ENCODE data around the gene MTSS2. TPM values are rescaled to one million over a fixed set of nuclear protein-coding genes. Genes with fewer than 3 reads are reported as not detected.

The MTSS2 gene
- total RNA-seq, 1 donor from 2014 or later: 38.3 TPM

- no peak overlapping the region for H3K27ac Mint-ChIP-seq (ENCODE audit: unreplicated experiment)
- H3K27me3 Mint-ChIP-seq (ENCODE audit: low read depth, unreplicated experiment): no peaks in the 10 kb centered on the region
- Histone ChIP-seq H2AFZ (ENCODE audit: low read depth, low read length) (no peak overlapping the region), H3K9ac (ENCODE audit: low read length) (no peak overlapping the region), H3K9me3 (ENCODE audit: insufficient read depth, low read depth, low read length) (no peaks in the 10 kb centered on the region), H3K36me3 (ENCODE audit: insufficient read depth, low read length) (peaks cover 5% of the 10 kb centered on the region), H3K4me1 (ENCODE audit: insufficient read depth, low read length) (no peaks in the 10 kb centered on the region), H4K20me1 (ENCODE audit: insufficient read depth, low read length) (no peaks in the 10 kb centered on the region), H3K4me2 (ENCODE audit: low read length) (no peak overlapping the region), H3K4me3 (ENCODE audit: insufficient read depth, low read depth, low read length) (no peak overlapping the region), H3K27ac (ENCODE audit: low read depth, low read length) (no peak overlapping the region), H3K79me2 (ENCODE audit: insufficient read depth, low read length) (no peaks in the 10 kb centered on the region), H3K27me3 (ENCODE audit: insufficient read depth, low read length) (no peaks in the 10 kb centered on the region)
- FAIRE-seq (no peak), DNase-seq (ENCODE audit: low read depth) (no peak)
- H3K36me3 Mint-ChIP-seq (ENCODE audit: low read depth, unreplicated experiment): peaks cover 25% of the 10 kb centered on the region
- H3K4me1 Mint-ChIP-seq (ENCODE audit: low read depth, unreplicated experiment): peaks cover 5% of the 10 kb centered on the region
- H3K9me3 Mint-ChIP-seq (ENCODE audit: unreplicated experiment): no peaks in the 10 kb centered on the region
- TF ChIP-seq CTCF (IDR thresholded peaks at IDR 0.05; ENCODE audit: insufficient read depth, low read depth, low read length) (no peak), EZH2 (IDR thresholded peaks at IDR 0.05; ENCODE audit: insufficient read depth, low read length) (no peak)
- H3K4me3 Mint-ChIP-seq (ENCODE audit: unreplicated experiment): no peak overlapping the region
These were observed 43.4 kb upstream of the MTSS2 start for GRCh38 chr16:70729292-70729691.

GRCh38 chr16:70728150-70728549, 42.3 kb upstream of the MTSS2 start:
- H3K4me3 Mint-ChIP-seq (ENCODE audit: unreplicated experiment): no peak overlapping the region
- Histone ChIP-seq H2AFZ (ENCODE audit: low read depth, low read length) (no peak overlapping the region), H3K4me2 (ENCODE audit: low read length) (no peak overlapping the region), H4K20me1 (ENCODE audit: insufficient read depth, low read length) (no peaks in the 10 kb centered on the region), H3K9ac (ENCODE audit: low read length) (no peak overlapping the region), H3K27me3 (ENCODE audit: insufficient read depth, low read length) (no peaks in the 10 kb centered on the region), H3K9me3 (ENCODE audit: insufficient read depth, low read depth, low read length) (no peaks in the 10 kb centered on the region), H3K4me1 (ENCODE audit: insufficient read depth, low read length) (no peaks in the 10 kb centered on the region), H3K79me2 (ENCODE audit: insufficient read depth, low read length) (no peaks in the 10 kb centered on the region), H3K4me3 (ENCODE audit: insufficient read depth, low read depth, low read length) (no peak overlapping the region), H3K36me3 (ENCODE audit: insufficient read depth, low read length) (peaks cover 5% of the 10 kb centered on the region), H3K27ac (ENCODE audit: low read depth, low read length) (no peak overlapping the region)
- TF ChIP-seq EZH2 (IDR thresholded peaks at IDR 0.05; ENCODE audit: insufficient read depth, low read length) (no peak), CTCF (IDR thresholded peaks at IDR 0.05; ENCODE audit: insufficient read depth, low read depth, low read length) (no peak)
- no peaks in the 10 kb centered on the region for H3K27me3 Mint-ChIP-seq (ENCODE audit: low read depth, unreplicated experiment)
- H3K4me1 Mint-ChIP-seq (ENCODE audit: low read depth, unreplicated experiment): peaks cover 5% of the 10 kb centered on the region
- FAIRE-seq: no peak
- no peak overlapping the region for H3K27ac Mint-ChIP-seq (ENCODE audit: unreplicated experiment)
- no peaks in the 10 kb centered on the region for H3K9me3 Mint-ChIP-seq (ENCODE audit: unreplicated experiment)
- peaks cover 27% of the 10 kb centered on the region for H3K36me3 Mint-ChIP-seq (ENCODE audit: low read depth, unreplicated experiment)
- no peak for DNase-seq (ENCODE audit: low read depth)

GRCh38 chr16:70726892-70727361, 41.1 kb upstream of the MTSS2 start:
- H3K9ac ChIP-seq (ENCODE audit: low read length): no peak overlapping the region
- H3K27me3 Mint-ChIP-seq (ENCODE audit: low read depth, unreplicated experiment): no peaks in the 10 kb centered on the region
- no peak overlapping the region for H3K27ac Mint-ChIP-seq (ENCODE audit: unreplicated experiment)
- no peaks in the 10 kb centered on the region for H3K9me3 ChIP-seq (ENCODE audit: insufficient read depth, low read depth, low read length)
- no peak for TF ChIP-seq CTCF (IDR thresholded peaks at IDR 0.05; ENCODE audit: insufficient read depth, low read depth, low read length)
- no peak for TF ChIP-seq EZH2 (IDR thresholded peaks at IDR 0.05; ENCODE audit: insufficient read depth, low read length)
- H3K4me1 Mint-ChIP-seq (ENCODE audit: low read depth, unreplicated experiment): peaks cover 5% of the 10 kb centered on the region
- no peaks in the 10 kb centered on the region for H3K79me2 ChIP-seq (ENCODE audit: insufficient read depth, low read length)
- no peak overlapping the region for H3K4me3 Mint-ChIP-seq (ENCODE audit: unreplicated experiment)
- H3K4me3 ChIP-seq (ENCODE audit: insufficient read depth, low read depth, low read length): no peak overlapping the region
- peaks cover 5% of the 10 kb centered on the region for H3K36me3 ChIP-seq (ENCODE audit: insufficient read depth, low read length)
- no peak for FAIRE-seq
- H4K20me1 ChIP-seq (ENCODE audit: insufficient read depth, low read length): no peaks in the 10 kb centered on the region
- H3K36me3 Mint-ChIP-seq (ENCODE audit: low read depth, unreplicated experiment): peaks cover 29% of the 10 kb centered on the region
- H3K4me2 ChIP-seq (ENCODE audit: low read length): no peak overlapping the region
- no peak overlapping the region for H2AFZ ChIP-seq (ENCODE audit: low read depth, low read length)
- H3K9me3 Mint-ChIP-seq (ENCODE audit: unreplicated experiment): no peaks in the 10 kb centered on the region
- no peaks in the 10 kb centered on the region for H3K27me3 ChIP-seq (ENCODE audit: insufficient read depth, low read length)
- no peak for DNase-seq (ENCODE audit: low read depth)
- no peak overlapping the region for H3K27ac ChIP-seq (ENCODE audit: low read depth, low read length)
- H3K4me1 ChIP-seq (ENCODE audit: insufficient read depth, low read length): no peaks in the 10 kb centered on the region
